Calu3 (cell line): ENCODE results near the gene IGFBPL1. TPM values are rescaled to one million over a fixed set of nuclear protein-coding genes. Genes with fewer than 3 reads are reported as not detected.
"Not testable (repeated sequence)": the region's sequence is repeated elsewhere in the genome, so short reads cannot be mapped to it uniquely, and the experiment has no call there.

Source experiments
- Bru-seq: library from RNA; stranded (reverse); fragments of 400-500 nt; gene quantifications from one replicate; lab custom pipeline; 2021; lab: Mats Ljungman, UMichigan
- BruChase-seq, 2 experiments: library from RNA; stranded (reverse); fragments of 400-500 nt; gene quantifications; one replicate each; lab custom pipeline; 2021; lab: Mats Ljungman, UMichigan
- BruUV-seq: library from RNA; stranded (reverse); fragments of 400-500 nt; replicated peaks from 2 replicates; lab custom pipeline; 2021; lab: Mats Ljungman, UMichigan
- CTCF ChIA-PET: fragments of 300-600 bp; sonication (Branson Sonifier 250); formaldehyde crosslinking; loops from one replicate; lab custom pipeline; 2022; ENCODE audit warnings: antibody characterized with exemption; lab: Charles Lee
- DNase-seq: peaks from one replicate; pipeline ENCODE4 v3.0.0; 2022
- H3K27ac Mint-ChIP-seq: one replicate; pipeline ENCODE4 v1.8.0; 2022; ENCODE audit warnings: mixed read lengths; ENCODE audit not compliant: unreplicated experiment
- H3K27me3 Mint-ChIP-seq: one replicate; pipeline ENCODE4 v1.8.0; 2022; ENCODE audit warnings: mixed read lengths; ENCODE audit not compliant: unreplicated experiment
- H3K36me3 Mint-ChIP-seq: one replicate; pipeline ENCODE4 v1.8.0; 2022; ENCODE audit warnings: mild to moderate bottlenecking, moderate library complexity, mixed read lengths; ENCODE audit not compliant: insufficient read depth, unreplicated experiment
- H3K4me1 Mint-ChIP-seq: one replicate; pipeline ENCODE4 v1.8.0; 2022; ENCODE audit warnings: mild to moderate bottlenecking, low read depth, mixed read lengths; ENCODE audit not compliant: unreplicated experiment
- H3K4me3 Mint-ChIP-seq: one replicate; pipeline ENCODE4 v1.8.0; 2022; ENCODE audit warnings: mild to moderate bottlenecking, low read depth, moderate library complexity, mixed read lengths; ENCODE audit not compliant: unreplicated experiment
- H3K9me3 Mint-ChIP-seq: one replicate; pipeline ENCODE4 v1.8.0; 2022; ENCODE audit warnings: low read depth, mixed read lengths; ENCODE audit not compliant: unreplicated experiment
- intact Hi-C: fragments of 100-400 bp; cut with micrococcal nuclease; formaldehyde crosslinking; loops from one replicate; pipeline ENCODE4 v1.10.0; 2022; ENCODE audit not compliant: unreplicated experiment
- long read RNA-seq: library from polyadenylated mRNA; stranded (forward); transcript quantifications from one replicate; pipeline ENCODE4 v2.0.0, GENCODE V29; 2022
- total RNA-seq: library from RNA; stranded (reverse); gene quantifications from 2 replicates; pipeline ENCODE4 v1.2.3, GENCODE V29; 2022
- TF ChIP-seq, protein P1 (sequence below): fragments of 200-600 bp; IDR thresholded peaks from one replicate; pipeline ENCODE4 v1.8.0; 2022; ENCODE audit warnings: antibody characterized with exemption; ENCODE audit not compliant: unreplicated experiment

Gene IGFBPL1, protein sequence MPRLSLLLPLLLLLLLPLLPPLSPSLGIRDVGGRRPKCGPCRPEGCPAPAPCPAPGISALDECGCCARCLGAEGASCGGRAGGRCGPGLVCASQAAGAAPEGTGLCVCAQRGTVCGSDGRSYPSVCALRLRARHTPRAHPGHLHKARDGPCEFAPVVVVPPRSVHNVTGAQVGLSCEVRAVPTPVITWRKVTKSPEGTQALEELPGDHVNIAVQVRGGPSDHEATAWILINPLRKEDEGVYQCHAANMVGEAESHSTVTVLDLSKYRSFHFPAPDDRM
- total RNA-seq (2.0 and 4.6 TPM in 2 replicates), Bru-seq, nascent RNA (percentile 30 among the genes with signal in this experiment), BruChase-seq, experiment 1, labeled RNA remaining after a 6-hour chase (percentile 29 among the genes with signal in this experiment), BruChase-seq, experiment 2, labeled RNA remaining after a 2-hour chase (percentile 24 among the genes with signal in this experiment)
- long read RNA-seq, partial matches to known transcripts: 0 of 1 reads
- long read RNA-seq, other reads (novel, unspliced or antisense): 1 of 1 reads

DNA sequence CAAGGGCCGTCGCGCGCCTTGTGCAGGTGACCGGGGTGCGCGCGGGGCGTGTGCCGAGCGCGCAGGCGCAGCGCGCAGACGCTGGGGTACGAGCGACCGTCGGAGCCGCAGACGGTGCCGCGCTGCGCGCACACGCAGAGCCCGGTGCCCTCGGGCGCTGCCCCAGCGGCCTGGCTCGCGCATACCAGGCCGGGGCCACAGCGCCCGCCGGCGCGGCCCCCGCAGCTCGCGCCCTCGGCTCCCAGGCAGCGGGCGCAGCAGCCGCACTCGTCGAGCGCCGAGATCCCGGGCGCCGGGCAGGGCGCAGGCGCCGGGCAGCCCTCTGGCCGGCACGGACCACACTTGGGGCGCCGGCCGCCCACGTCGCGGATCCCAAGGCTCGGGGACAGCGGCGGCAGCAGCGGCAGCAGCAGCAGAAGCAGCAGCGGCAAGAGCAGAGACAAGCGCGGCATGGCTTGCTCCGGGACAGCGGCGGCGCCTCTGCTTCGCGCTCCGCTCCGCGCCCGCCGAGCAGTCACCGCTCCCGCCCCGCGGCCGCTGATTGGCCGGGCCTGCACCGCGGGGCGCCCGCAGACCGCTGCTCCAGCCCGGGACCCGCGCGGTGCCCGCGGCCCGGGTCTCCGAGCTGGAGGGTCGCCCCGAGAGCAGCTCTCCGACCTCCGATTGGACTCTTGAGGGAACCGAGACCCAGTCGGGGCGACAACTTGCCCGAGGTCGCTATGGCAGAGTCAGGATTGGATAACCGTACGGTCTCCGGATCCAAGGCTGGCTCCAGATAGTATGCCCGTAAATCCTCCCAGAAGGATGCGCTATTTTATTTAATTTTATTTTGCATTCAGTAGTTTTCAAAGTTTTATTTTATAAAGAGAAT lies at the start of gene IGFBPL1:
IGFBPL1 (minus strand) TSS at position 482 of the 871 bp plus-strand sequence; CDS start at position 452, 30 bp downstream.
- TF ChIP-seq, protein P1, sequence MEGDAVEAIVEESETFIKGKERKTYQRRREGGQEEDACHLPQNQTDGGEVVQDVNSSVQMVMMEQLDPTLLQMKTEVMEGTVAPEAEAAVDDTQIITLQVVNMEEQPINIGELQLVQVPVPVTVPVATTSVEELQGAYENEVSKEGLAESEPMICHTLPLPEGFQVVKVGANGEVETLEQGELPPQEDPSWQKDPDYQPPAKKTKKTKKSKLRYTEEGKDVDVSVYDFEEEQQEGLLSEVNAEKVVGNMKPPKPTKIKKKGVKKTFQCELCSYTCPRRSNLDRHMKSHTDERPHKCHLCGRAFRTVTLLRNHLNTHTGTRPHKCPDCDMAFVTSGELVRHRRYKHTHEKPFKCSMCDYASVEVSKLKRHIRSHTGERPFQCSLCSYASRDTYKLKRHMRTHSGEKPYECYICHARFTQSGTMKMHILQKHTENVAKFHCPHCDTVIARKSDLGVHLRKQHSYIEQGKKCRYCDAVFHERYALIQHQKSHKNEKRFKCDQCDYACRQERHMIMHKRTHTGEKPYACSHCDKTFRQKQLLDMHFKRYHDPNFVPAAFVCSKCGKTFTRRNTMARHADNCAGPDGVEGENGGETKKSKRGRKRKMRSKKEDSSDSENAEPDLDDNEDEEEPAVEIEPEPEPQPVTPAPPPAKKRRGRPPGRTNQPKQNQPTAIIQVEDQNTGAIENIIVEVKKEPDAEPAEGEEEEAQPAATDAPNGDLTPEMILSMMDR: no peak
- Mint-ChIP-seq H3K36me3 (no peaks in the 10 kb centered on the region), H3K9me3 (no peaks in the 10 kb centered on the region), H3K27ac (no peak within 1 kb of the TSS), H3K27me3 (no peaks in the 10 kb centered on the region), H3K4me1 (no peaks in the 10 kb centered on the region), H3K4me3 (no peak within 1 kb of the TSS)
- intact Hi-C loops: no loop called here
- DNase-seq: peak; percentile 33
- BruUV-seq: no TSS peak
- CTCF ChIA-PET: no interaction called here

DNA sequence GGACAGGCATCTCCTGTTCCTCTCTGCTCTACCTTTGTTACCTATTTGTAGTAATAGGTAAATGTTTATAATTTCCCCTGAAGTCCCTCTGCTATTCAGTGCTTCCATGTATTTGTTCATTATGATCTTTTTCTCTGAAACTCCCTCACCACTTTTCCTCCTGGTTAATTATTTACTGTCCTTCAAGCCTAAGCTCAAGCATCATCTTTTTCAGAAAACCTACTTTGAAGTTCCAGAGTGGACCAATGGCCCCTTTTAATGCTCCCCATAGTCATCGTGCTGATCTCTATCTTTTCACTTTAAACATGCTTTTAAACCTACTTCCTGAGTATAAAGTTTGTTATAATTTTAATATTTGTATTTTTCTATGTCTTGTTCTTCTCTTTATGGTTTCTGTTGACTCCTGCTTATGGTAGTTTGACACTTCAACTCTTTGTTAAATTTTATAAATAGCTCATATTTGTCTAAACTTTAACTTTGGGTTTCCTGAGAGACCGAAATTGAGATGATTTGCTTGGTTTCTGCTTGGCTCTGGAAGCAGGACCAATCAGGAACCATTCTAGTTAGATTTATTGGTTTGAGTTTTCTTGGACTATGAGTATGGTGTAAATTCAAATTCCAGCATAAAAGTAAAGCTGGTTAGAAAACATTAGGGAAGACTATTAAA lies 48.5 kb upstream of the IGFBPL1 start:
- H3K27me3 Mint-ChIP-seq, H3K4me1 Mint-ChIP-seq, intact Hi-C loops, H3K36me3 Mint-ChIP-seq, H3K4me3 Mint-ChIP-seq, CTCF ChIA-PET, H3K9me3 Mint-ChIP-seq, H3K27ac Mint-ChIP-seq, BruUV-seq, DNase-seq: not testable (repeated sequence)

DNA sequence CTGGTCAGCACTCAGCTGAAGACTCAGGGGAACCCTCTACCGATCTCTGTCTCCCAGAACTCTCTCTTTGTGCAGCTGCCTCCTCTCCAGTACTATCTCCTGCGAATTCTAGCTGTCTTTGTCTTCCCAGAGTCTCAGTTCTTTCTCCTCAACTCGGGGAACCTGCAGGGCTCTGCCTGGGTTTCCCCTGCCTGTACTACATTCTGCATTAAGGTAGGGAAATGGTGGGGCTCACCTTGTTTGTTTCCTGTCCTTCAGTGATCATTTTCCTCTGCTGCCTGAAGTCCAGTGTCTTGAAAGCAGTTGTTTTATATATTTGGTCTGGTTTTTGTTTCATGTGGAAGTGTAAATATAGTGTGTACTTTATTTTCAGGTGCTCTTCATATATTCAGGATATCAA lies 43.1 kb upstream of the IGFBPL1 start:
- no peaks in the 10 kb centered on the region for H3K4me1 Mint-ChIP-seq
- no peak for DNase-seq
- H3K9me3 Mint-ChIP-seq: no peaks in the 10 kb centered on the region
- no peak overlapping the region for H3K4me3 Mint-ChIP-seq
- no peaks in the 10 kb centered on the region for H3K36me3 Mint-ChIP-seq
- BruUV-seq: no TSS peak
- no peak overlapping the region for H3K27ac Mint-ChIP-seq
- H3K27me3 Mint-ChIP-seq: no peaks in the 10 kb centered on the region
- CTCF ChIA-PET: no interaction called here
- intact Hi-C loops: no loop called here
- TF ChIP-seq, protein P1: no peak

DNA sequence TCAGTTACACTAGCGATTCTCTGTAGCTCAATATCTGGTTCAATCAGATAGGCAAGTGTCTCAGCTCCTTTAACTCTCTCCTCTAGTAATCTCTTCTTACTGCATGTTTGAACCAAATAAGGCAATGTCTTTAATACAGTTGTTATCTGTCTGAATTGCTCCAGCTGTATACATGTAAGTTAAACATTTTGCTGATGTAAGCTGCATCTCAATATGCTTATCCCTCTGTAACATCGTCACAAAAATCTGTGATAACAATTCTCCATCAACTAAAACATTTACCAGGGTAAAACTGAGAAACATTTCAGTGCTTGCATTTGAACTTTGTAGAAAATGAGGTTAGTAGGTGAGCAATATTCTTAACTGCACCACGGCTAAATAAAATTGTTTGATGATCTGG lies 29.6 kb upstream of the IGFBPL1 start:
- intact Hi-C loops: no loop called here
- CTCF ChIA-PET: no interaction called here
- H3K36me3 Mint-ChIP-seq: peaks cover 5% of the 10 kb centered on the region
- peaks cover 18% of the 10 kb centered on the region for H3K27me3 Mint-ChIP-seq
- no peak for DNase-seq
- H3K9me3 Mint-ChIP-seq: no peaks in the 10 kb centered on the region
- H3K4me3 Mint-ChIP-seq: no peak overlapping the region
- no peaks in the 10 kb centered on the region for H3K4me1 Mint-ChIP-seq
- H3K27ac Mint-ChIP-seq: no peak overlapping the region
- no TSS peak for BruUV-seq
- TF ChIP-seq, protein P1: no peak
